Measurements from ENCODE around the gene MST1R.

GRCh38 chr3:49859576-49860305 is 43.9 kb downstream of the MST1R start:
- TF ChIP-seq POLR2A (IDR thresholded peaks at IDR 0.05; ENCODE audit: low read length) (no peak), JUN (IDR thresholded peaks at IDR 0.05) (no peak), EP300 (IDR thresholded peaks at IDR 0.05) (no peak), CTCF (IDR thresholded peaks at IDR 0.05) (no peak), KDM1A (IDR thresholded peaks at IDR 0.05; ENCODE audit: low read depth) (no peak)
